Raji (cell line): ENCODE measurements around the gene VPS37D.

Experiments used
- POLR2A ChIP-seq: IDR thresholded peaks from 2 replicates; pipeline ENCODE4 v1.6.1; 2011; ENCODE audit warnings: low read depth, low read length, control low read depth; ENCODE audit not compliant: insufficient read depth

Gene VPS37D

GRCh38 chr7:73685311-73685710 lies 17.7 kb downstream of the VPS37D start:
- no peak for TF ChIP-seq POLR2A

GRCh38 chr7:73688288-73688687 lies 20.7 kb downstream of the VPS37D start:
- TF ChIP-seq POLR2A: no peak

- TF ChIP-seq POLR2A: no peak
Measured at GRCh38 chr7:73690646-73691045, 23.0 kb downstream of the VPS37D start.

GRCh38 chr7:73696372-73696771 lies 28.7 kb downstream of the VPS37D start:
- TF ChIP-seq POLR2A: no peak

- no peak for TF ChIP-seq POLR2A
Measured at GRCh38 chr7:73698410-73698809, 30.8 kb downstream of the VPS37D start.

- no peak for TF ChIP-seq POLR2A
Measured at GRCh38 chr7:73699370-73700068, 31.9 kb downstream of the VPS37D start.

GRCh38 chr7:73700069-73700423 lies 32.4 kb downstream of the VPS37D start:
- no peak for TF ChIP-seq POLR2A

GRCh38 chr7:73700581-73701134 lies 33.0 kb downstream of the VPS37D start:
- TF ChIP-seq POLR2A: no peak

- no peak for TF ChIP-seq POLR2A
Measured at GRCh38 chr7:73701357-73701995, 33.8 kb downstream of the VPS37D start.

GRCh38 chr7:73702226-73702625 lies 34.6 kb downstream of the VPS37D start:
- no peak for TF ChIP-seq POLR2A

GRCh38 chr7:73702665-73703064 lies 35.0 kb downstream of the VPS37D start:
- no peak for TF ChIP-seq POLR2A

- TF ChIP-seq POLR2A: no peak
Measured at GRCh38 chr7:73703225-73703624, 35.6 kb downstream of the VPS37D start.

- no peak for TF ChIP-seq POLR2A
Measured at GRCh38 chr7:73703757-73704639, 36.4 kb downstream of the VPS37D start.

GRCh38 chr7:73704640-73705550 lies 37.3 kb downstream of the VPS37D start:
- no peak for TF ChIP-seq POLR2A

GRCh38 chr7:73705551-73705920 lies 37.9 kb downstream of the VPS37D start:
- no peak for TF ChIP-seq POLR2A
